K562 (cell line): ENCODE data around the gene HMX3. TPM values are rescaled to one million over a fixed set of nuclear protein-coding genes. Genes with fewer than 3 reads are reported as not detected.

Source experiments
- ATAC-seq: fragments of 200-7000 bp; cut with Tn5 transposase; 3 replicates; pipeline ENCODE4 v1.9.1; 2020; ENCODE audit warnings: moderate library complexity
- BruUV-seq: library from RNA; stranded (reverse); fragments of 400-500 nt; replicated peaks from 2 replicates; lab custom pipeline; 2021; lab: Mats Ljungman, UMichigan
- CTCF ChIA-PET: fragments of 300-600 bp; formaldehyde crosslinking; extraction: SDS; loops from one replicate; lab custom pipeline; 2021; ENCODE audit warnings: low intra/inter-chr PET ratio; lab: Yijun Ruan, JAX
- POLR2A ChIA-PET: fragments of 300-600, 350-650 bp; sonication (Branson Sonifier 250); formaldehyde crosslinking; extraction: SDS; loops from one replicate; lab custom pipeline; 2021; ENCODE audit warnings: antibody characterized with exemption, inconsistent platforms; lab: Yijun Ruan, JAX
- DNase-seq, 4 experiments: peaks; one replicate each; pipeline versions ENCODE4 v3.0.0 to v3.0.0-alpha.2; 2011 to 2018; ENCODE audit warnings: low spot score in 3 of 4, mixed read lengths in 3 of 4; ENCODE audit errors: extremely low read depth in 1 of 4
- FAIRE-seq: peaks from 2 replicates; lab custom pipeline; 2011; peaks lifted over from hg19 to GRCh38; lab: Jason Lieb, UNC
- H2AFZ ChIP-seq: 2 replicates; pipeline ENCODE4 v1.6.0; 2011; ENCODE audit warnings: low read depth, low read length, control low read depth, inconsistent platforms
- H3K27ac ChIP-seq: fragments of 200-600 bp; 3 replicates; pipeline ENCODE4 v1.8.0; 2011; ENCODE audit warnings: low read depth, mild to moderate bottlenecking, control low read depth, inconsistent platforms, low read length, moderate library complexity, mixed read lengths; ENCODE audit errors: extremely low read depth
- H3K27me3 ChIP-seq, 2 experiments: fragments of 300-600 bp in 1 of 2; 2 replicates in 1 of 2; 3 replicates in 1 of 2; pipeline versions ENCODE4 v1.6.0 to v1.8.0; 2011; ENCODE audit warnings: inconsistent platforms in 2 of 2, low read length in 2 of 2, mild to moderate bottlenecking in 1 of 2, mixed read lengths in 1 of 2, moderate library complexity in 1 of 2; ENCODE audit not compliant: control insufficient read depth in 2 of 2, insufficient read depth in 2 of 2
- H3K36me3 ChIP-seq: fragments of 300-600 bp; 3 replicates; pipeline ENCODE4 v1.8.0; 2011; ENCODE audit warnings: mild to moderate bottlenecking, low read length, inconsistent platforms; ENCODE audit not compliant: control insufficient read depth, insufficient read depth
- H3K4me1 ChIP-seq, 2 experiments: fragments of 200-600 bp in 1 of 2; replicated peaks in 1 of 2; 2 replicates in 1 of 2; 3 replicates in 1 of 2; pipeline versions ENCODE4 v1.5.1 to v1.8.0; 2011; ENCODE audit warnings: inconsistent platforms in 2 of 2, low read length in 2 of 2, mild to moderate bottlenecking in 1 of 2, mixed read lengths in 1 of 2, moderate library complexity in 1 of 2; ENCODE audit not compliant: control insufficient read depth in 2 of 2, insufficient read depth in 2 of 2
- H3K4me2 ChIP-seq: 2 replicates; pipeline ENCODE4 v1.6.1; 2011; ENCODE audit warnings: low read length, control low read depth, inconsistent platforms, mixed read lengths; ENCODE audit not compliant: insufficient read depth
- H3K4me3 ChIP-seq: fragments of 200-600 bp; sonication (generic), shearing (Covaris generic); 2 replicates; pipeline ENCODE4 v1.5.1; 2016; ENCODE audit warnings: control low read depth, inconsistent platforms
- H3K79me2 ChIP-seq: fragments of 200-600 bp; 3 replicates; pipeline ENCODE4 v1.8.0; 2011; ENCODE audit warnings: low read length, inconsistent platforms; ENCODE audit not compliant: control insufficient read depth, insufficient read depth
- H3K9ac ChIP-seq, 2 experiments: 2 replicates each; pipeline versions ENCODE4 v1.6.0 to v1.6.1; 2011; ENCODE audit warnings: low read depth in 2 of 2, low read length in 2 of 2, control low read depth in 1 of 2, inconsistent platforms in 1 of 2, mild to moderate bottlenecking in 1 of 2, mixed read lengths in 1 of 2; ENCODE audit not compliant: insufficient read depth in 1 of 2
- H3K9me1 ChIP-seq: one replicate; pipeline ENCODE4 v1.6.0; 2011; ENCODE audit warnings: inconsistent platforms, mild to moderate bottlenecking, low read length, moderate library complexity; ENCODE audit not compliant: control insufficient read depth, insufficient read depth
- H3K9me3 ChIP-seq: replicated peaks from 2 replicates; pipeline ENCODE4 v1.5.1; 2011; ENCODE audit warnings: low read depth, low read length, inconsistent platforms; ENCODE audit not compliant: control insufficient read depth, insufficient read depth
- H4K20me1 ChIP-seq: replicated peaks from 2 replicates; pipeline ENCODE4 v1.6.1; 2011; ENCODE audit warnings: low read length, inconsistent platforms, mixed read lengths; ENCODE audit not compliant: control insufficient read depth, insufficient read depth
- ELF2 ChIP-seq: fragments of 250-450 bp; sonication (Bioruptor Pico); IDR thresholded peaks from 2 replicates; pipeline ENCODE4 v1.5.0; 2021; ENCODE audit warnings: mild to moderate bottlenecking
- HLTF ChIP-seq: fragments of 450-650 bp; IDR thresholded peaks from 2 replicates; pipeline ENCODE4 v1.6.1; 2016
- MCM5 ChIP-seq: fragments of 450-650 bp; IDR thresholded peaks from 2 replicates; pipeline ENCODE4 v1.6.1; 2016; ENCODE audit warnings: low read depth
- STAT5B ChIP-seq: fragments of 250-450 bp; sonication (Bioruptor Pico); IDR thresholded peaks from 2 replicates; pipeline ENCODE4 v1.8.0; 2021; ENCODE audit warnings: mild to moderate bottlenecking, inconsistent platforms
- ZEB2 ChIP-seq: fragments of 450-650 bp; IDR thresholded peaks from 2 replicates; pipeline ENCODE4 v1.6.1; 2016
- ZNF354B ChIP-seq: fragments of 250-450 bp; sonication (Bioruptor Pico); IDR thresholded peaks from 2 replicates; pipeline ENCODE4 v1.4.0; 2020
- ZSCAN32 ChIP-seq: fragments of 450-650 bp; formaldehyde crosslinking; IDR thresholded peaks from 2 replicates; pipeline ENCODE4 v1.4.0; 2020; ENCODE audit warnings: mild to moderate bottlenecking, moderate library complexity
- WGBS: fragments of 100-300 bp; shearing (Covaris generic); methylation state at CpG from one replicate; pipeline ENCODE4 v1.1.6; 2016; ENCODE audit warnings: low coverage, mixed read lengths; ENCODE audit not compliant: insufficient coverage; ENCODE audit errors: missing lambda C conversion rate; 5-methylcytosine and 5-hydroxymethylcytosine counted together
- in situ Hi-C: fragments of 300-500 bp; cut with MboI; formaldehyde crosslinking; loops from 4 replicates; pipeline ENCODE4 v1.15.0; 2018; ENCODE audit warnings: inconsistent platforms, mixed read lengths
- intact Hi-C: fragments of 100-400 bp; cut with micrococcal nuclease; formaldehyde crosslinking; loops from 2 replicates; pipeline ENCODE4 v1.14.2; 2022
- polyA plus RNA-seq, 8 experiments: library from polyadenylated mRNA; depleted of rRNA in 4 of 8; stranded (reverse) in 5 of 8; unstranded in 3 of 8; fragments of >200 nt; fragmentation: Nextera tagmentation in 2 of 8; fragmentation: Illumina TruSeq in 1 of 8; extraction: Ambion mirVana in 2 of 8; extraction: Trizol in 1 of 8; gene quantifications; 2 replicates each; pipeline versions ENCODE4 v1.2.1 to v1.2.3, GENCODE V29; 2011 to 2014; ENCODE audit warnings: inconsistent platforms in 1 of 8, missing spikeins in 1 of 8
- total RNA-seq, 7 experiments: library from RNA; depleted of rRNA in 6 of 7; stranded (reverse); fragments of >200 nt in 6 of 7; fragmentation: Illumina TruSeq in 2 of 7; extraction: Trizol in 2 of 7; gene quantifications; 2 replicates each; pipeline versions ENCODE4 v1.2.1 to v1.2.3, GENCODE V29; 2011 to 2021; ENCODE audit warnings: low replicate concordance in 1 of 7
- TF ChIP-seq, protein P1 (sequence below), 2 experiments: fragments of 450-650 bp; formaldehyde crosslinking in 1 of 2; IDR thresholded peaks; 2 replicates each; pipeline versions ENCODE4 v1.4.0 to v1.6.1; 2014 to 2020; ENCODE audit warnings: mild to moderate bottlenecking in 2 of 2, borderline replicate concordance in 1 of 2, low read depth in 1 of 2

HMX3 gene
- total and polyA plus RNA-seq, 9 of the 15 experiments (the other 6 are each of a cell fraction or from before 2014, with no cell fraction given): 0.55 to 43.5 (median 7.4) TPM; not detected in 2

DNA sequence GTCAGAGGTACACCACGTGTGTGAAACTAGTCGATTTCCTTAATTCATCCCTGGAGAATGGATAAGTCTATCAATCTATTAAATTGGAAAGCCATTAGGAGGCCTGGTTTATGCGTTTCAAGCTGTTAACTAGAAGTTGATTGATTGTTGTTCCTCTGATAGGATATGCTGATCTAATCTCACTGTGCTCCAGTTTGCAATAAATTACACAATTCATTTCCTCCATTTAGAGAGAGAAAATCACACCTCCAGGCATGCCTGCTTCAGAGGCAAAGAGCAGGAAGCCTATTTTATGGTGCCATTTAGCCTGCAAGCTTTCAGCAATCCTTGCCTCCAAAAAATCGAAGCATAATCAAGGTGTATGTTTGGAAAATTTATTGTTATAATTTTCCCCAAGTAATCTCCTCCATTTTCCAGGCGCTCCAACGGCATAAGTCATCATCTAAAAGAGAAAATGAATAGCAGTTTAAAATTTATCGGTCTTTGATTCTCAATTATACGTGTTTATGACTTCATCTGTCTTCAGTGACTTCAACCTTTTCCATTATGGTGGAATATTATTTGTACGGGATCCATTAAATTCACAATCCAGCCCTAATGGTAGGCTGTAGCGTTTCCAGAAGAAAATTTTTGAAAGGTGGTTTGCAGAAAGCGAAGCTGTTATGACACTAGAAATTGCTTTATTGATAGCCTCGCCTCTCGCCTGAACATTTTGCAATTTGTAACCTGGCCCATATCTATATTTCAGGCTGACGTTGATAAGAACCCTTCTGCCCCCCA lies 42.9 kb upstream of the HMX3 start:
- no peak overlapping the region for H3K27ac ChIP-seq
- no peak for DNase-seq
- no peaks in the 10 kb centered on the region for H3K9me1 ChIP-seq
- no TSS peak for BruUV-seq
- no peak for TF ChIP-seq ZNF354B (CRISPR knock-in tag)
- TF ChIP-seq ZEB2: no peak
- TF ChIP-seq MCM5: no peak
- H3K79me2 ChIP-seq: no peaks in the 10 kb centered on the region
- no peaks in the 10 kb centered on the region for H4K20me1 ChIP-seq
- H3K27me3 ChIP-seq: peaks cover 0 to 20% of the 10 kb centered on the region in 2 experiments; a peak in 4 of 5 replicates
- no peak for ATAC-seq
- FAIRE-seq: no peak
- H3K9ac ChIP-seq: no peak overlapping the region
- WGBS: under 1% methylated on average over 14 of the region's 14 CpGs
- H2AFZ ChIP-seq: no peak overlapping the region
- H3K9me3 ChIP-seq: no peaks in the 10 kb centered on the region
- no peaks in the 10 kb centered on the region for H3K4me1 ChIP-seq
- H3K4me2 ChIP-seq: no peak overlapping the region
- intact Hi-C loops: no loop called here
- no peaks in the 10 kb centered on the region for H3K36me3 ChIP-seq
- H3K4me3 ChIP-seq: no peak overlapping the region
- in situ Hi-C loops: no loop called here
- ChIA-PET CTCF (no interaction called here), POLR2A (interaction anchor here (0.8 kb wide), 1 partner anchor 11 kb away, joined by 3 read pairs; no protein-coding TSS in a partner anchor)

DNA sequence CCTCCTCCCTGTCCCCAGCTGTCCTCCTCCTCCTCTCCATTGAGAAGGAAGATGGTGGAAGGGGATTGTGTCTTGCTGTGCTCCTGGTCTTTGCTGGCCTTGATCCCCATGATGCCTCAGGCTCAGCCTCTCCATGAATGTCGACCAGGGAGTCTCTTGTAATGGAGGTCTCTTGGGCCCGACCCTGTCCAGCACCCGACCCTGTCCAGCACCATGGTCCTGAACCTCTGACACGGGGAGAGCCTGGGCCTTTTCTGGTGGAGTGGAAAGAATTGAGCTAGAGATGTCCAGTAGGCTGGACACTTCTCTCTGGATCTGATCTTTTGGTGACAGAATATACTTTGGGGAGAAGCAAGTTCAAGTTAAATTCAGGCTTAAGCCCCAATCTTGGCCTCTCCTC lies 42.3 kb upstream of the HMX3 start:
- ATAC-seq: no peak
- ChIA-PET CTCF (no interaction called here), POLR2A (no interaction called here)
- Histone ChIP-seq H3K4me3 (no peak overlapping the region), H2AFZ (no peak overlapping the region), H3K36me3 (no peaks in the 10 kb centered on the region), H3K27ac (no peak overlapping the region), H4K20me1 (no peaks in the 10 kb centered on the region), H3K9me3 (no peaks in the 10 kb centered on the region), H3K79me2 (no peaks in the 10 kb centered on the region), H3K9me1 (no peaks in the 10 kb centered on the region), H3K4me1 (no peaks in the 10 kb centered on the region), H3K4me2 (no peak overlapping the region), H3K9ac (no peak overlapping the region), H3K27me3 (peaks cover 0 to 21% of the 10 kb centered on the region in 2 experiments; a peak in 4 of 5 replicates)
- no peak for FAIRE-seq
- intact Hi-C loops (no loop called here), in situ Hi-C loops (no loop called here)
- WGBS: 0% methylated on average over 2 of the region's 4 CpGs
- no TSS peak for BruUV-seq
- no peak for DNase-seq
- TF ChIP-seq, protein P1, sequence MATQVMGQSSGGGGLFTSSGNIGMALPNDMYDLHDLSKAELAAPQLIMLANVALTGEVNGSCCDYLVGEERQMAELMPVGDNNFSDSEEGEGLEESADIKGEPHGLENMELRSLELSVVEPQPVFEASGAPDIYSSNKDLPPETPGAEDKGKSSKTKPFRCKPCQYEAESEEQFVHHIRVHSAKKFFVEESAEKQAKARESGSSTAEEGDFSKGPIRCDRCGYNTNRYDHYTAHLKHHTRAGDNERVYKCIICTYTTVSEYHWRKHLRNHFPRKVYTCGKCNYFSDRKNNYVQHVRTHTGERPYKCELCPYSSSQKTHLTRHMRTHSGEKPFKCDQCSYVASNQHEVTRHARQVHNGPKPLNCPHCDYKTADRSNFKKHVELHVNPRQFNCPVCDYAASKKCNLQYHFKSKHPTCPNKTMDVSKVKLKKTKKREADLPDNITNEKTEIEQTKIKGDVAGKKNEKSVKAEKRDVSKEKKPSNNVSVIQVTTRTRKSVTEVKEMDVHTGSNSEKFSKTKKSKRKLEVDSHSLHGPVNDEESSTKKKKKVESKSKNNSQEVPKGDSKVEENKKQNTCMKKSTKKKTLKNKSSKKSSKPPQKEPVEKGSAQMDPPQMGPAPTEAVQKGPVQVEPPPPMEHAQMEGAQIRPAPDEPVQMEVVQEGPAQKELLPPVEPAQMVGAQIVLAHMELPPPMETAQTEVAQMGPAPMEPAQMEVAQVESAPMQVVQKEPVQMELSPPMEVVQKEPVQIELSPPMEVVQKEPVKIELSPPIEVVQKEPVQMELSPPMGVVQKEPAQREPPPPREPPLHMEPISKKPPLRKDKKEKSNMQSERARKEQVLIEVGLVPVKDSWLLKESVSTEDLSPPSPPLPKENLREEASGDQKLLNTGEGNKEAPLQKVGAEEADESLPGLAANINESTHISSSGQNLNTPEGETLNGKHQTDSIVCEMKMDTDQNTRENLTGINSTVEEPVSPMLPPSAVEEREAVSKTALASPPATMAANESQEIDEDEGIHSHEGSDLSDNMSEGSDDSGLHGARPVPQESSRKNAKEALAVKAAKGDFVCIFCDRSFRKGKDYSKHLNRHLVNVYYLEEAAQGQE (IDR thresholded peaks at IDR 0.05; ENCODE audit: borderline replicate concordance): peak; percentile 87
- TF ChIP-seq, protein P1 (CRISPR knock-in tag; IDR thresholded peaks at IDR 0.05; ENCODE audit: low read depth): peak; percentile 88
- TF ChIP-seq STAT5B (CRISPR knock-in tag) (no peak), HLTF (no peak), ELF2 (CRISPR knock-in tag) (no peak), ZSCAN32 (CRISPR knock-in tag) (no peak)
